IMR-90 (cell line): ENCODE data around the gene FAM180A. TPM values are rescaled to one million over a fixed set of nuclear protein-coding genes. Genes with fewer than 3 reads are reported as not detected.
A peak's percentile ranks its signal among the peaks of the same experiment; 100 is the strongest.

Experiments used
- ATAC-seq: fragments of 200-7000 bp; cut with Tn5 transposase; 2 replicates; pipeline ENCODE4 v1.9.1; 2020; ENCODE audit warnings: low read depth, mild to moderate bottlenecking, moderate library complexity
- BruUV-seq: library from RNA; stranded (reverse); fragments of 400-500 nt; replicated peaks from 2 replicates; lab custom pipeline; 2021; lab: Mats Ljungman, UMichigan
- CTCF ChIA-PET: fragments of 300-600 bp; formaldehyde crosslinking; extraction: SDS; loops from one replicate; lab custom pipeline; 2021; ENCODE audit warnings: antibody characterized with exemption; lab: Yijun Ruan, JAX
- POLR2A ChIA-PET: fragments of 300-600 bp; sonication (Branson Sonifier 250); formaldehyde crosslinking; loops from one replicate; lab custom pipeline; 2022; ENCODE audit warnings: antibody characterized with exemption; ENCODE audit not compliant: unreplicated experiment; lab: Charles Lee
- DNase-seq: peaks from one replicate; pipeline ENCODE4 v3.0.0; 2013
- H2AFZ ChIP-seq: replicated peaks from 2 replicates; pipeline ENCODE3; 2013; ENCODE audit warnings: low read length, mild to moderate bottlenecking; ENCODE audit not compliant: poor library complexity
- H2AK5ac ChIP-seq: 2 replicates; pipeline ENCODE4 v1.6.1; 2013; ENCODE audit warnings: low read depth, low read length, inconsistent platforms
- H2AK9ac ChIP-seq: replicated peaks from 2 replicates; pipeline ENCODE3; 2013; ENCODE audit warnings: mild to moderate bottlenecking, low read depth, low read length, moderate library complexity; ENCODE audit not compliant: poor library complexity
- H2BK120ac ChIP-seq: 2 replicates; pipeline ENCODE4 v1.6.1; 2013; ENCODE audit warnings: low read depth, low read length, inconsistent platforms
- H2BK15ac ChIP-seq: 3 replicates; pipeline ENCODE4 v1.6.1; 2013; ENCODE audit warnings: low read depth, low read length, inconsistent platforms
- H2BK20ac ChIP-seq: 2 replicates; pipeline ENCODE4 v1.6.1; 2013; ENCODE audit warnings: low read depth, mild to moderate bottlenecking, inconsistent platforms, low read length, moderate library complexity
- H2BK5ac ChIP-seq: 2 replicates; pipeline ENCODE4 v1.6.1; 2013; ENCODE audit warnings: mild to moderate bottlenecking, low read depth, low read length, inconsistent platforms; ENCODE audit not compliant: poor library complexity, severe bottlenecking
- H3K14ac ChIP-seq: replicated peaks from 2 replicates; pipeline ENCODE4 v1.6.1; 2013; ENCODE audit warnings: low read depth, low read length, inconsistent platforms
- H3K18ac ChIP-seq: 2 replicates; pipeline ENCODE4 v1.6.1; 2013; ENCODE audit warnings: low read depth, low read length, control low read depth
- H3K23ac ChIP-seq: 2 replicates; pipeline ENCODE4 v1.6.1; 2013; ENCODE audit warnings: low read depth, low read length, inconsistent platforms
- H3K27ac ChIP-seq: 2 replicates; pipeline ENCODE4 v1.5.1; 2013; ENCODE audit warnings: mild to moderate bottlenecking, control low read depth, low read length; ENCODE audit not compliant: insufficient read depth
- H3K27me3 ChIP-seq: 2 replicates; pipeline ENCODE4 v1.6.1; 2013; ENCODE audit warnings: low read length; ENCODE audit not compliant: control insufficient read depth, insufficient read depth
- H3K36me3 ChIP-seq: 2 replicates; pipeline ENCODE4 v1.6.1; 2013; ENCODE audit warnings: low read length, mixed read lengths; ENCODE audit not compliant: control insufficient read depth, insufficient read depth
- H3K4ac ChIP-seq: 2 replicates; pipeline ENCODE4 v1.6.1; 2013; ENCODE audit warnings: low read depth, low read length, inconsistent platforms
- H3K4me1 ChIP-seq: 2 replicates; pipeline ENCODE4 v1.6.1; 2013; ENCODE audit warnings: low read length, mixed read lengths; ENCODE audit not compliant: control insufficient read depth, insufficient read depth
- H3K4me2 ChIP-seq: 2 replicates; pipeline ENCODE4 v1.6.1; 2013; ENCODE audit warnings: low read depth, mild to moderate bottlenecking, control low read depth, low read length, moderate library complexity
- H3K4me3 ChIP-seq: 2 replicates; pipeline ENCODE4 v1.5.1; 2013; ENCODE audit warnings: low read depth, mild to moderate bottlenecking, control low read depth, low read length, moderate library complexity; ENCODE audit not compliant: insufficient read depth
- H3K56ac ChIP-seq: 2 replicates; pipeline ENCODE4 v1.6.1; 2013; ENCODE audit warnings: low read length, inconsistent platforms; ENCODE audit not compliant: insufficient read depth; ENCODE audit errors: extremely low read depth
- H3K79me1 ChIP-seq, 2 experiments: 2 replicates each; pipeline ENCODE4 v1.6.1; 2013; ENCODE audit warnings: low read length in 2 of 2, inconsistent platforms in 1 of 2, low read depth in 1 of 2
- H3K9ac ChIP-seq: 2 replicates; pipeline ENCODE4 v1.6.1; 2013; ENCODE audit warnings: low read depth, low read length, control low read depth
- H3K9me1 ChIP-seq: 2 replicates; pipeline ENCODE4 v1.6.1; 2013; ENCODE audit warnings: low read length, inconsistent platforms; ENCODE audit not compliant: insufficient read depth
- H3K9me3 ChIP-seq: 2 replicates; pipeline ENCODE4 v1.6.1; 2013; ENCODE audit warnings: low read length; ENCODE audit not compliant: control insufficient read depth, insufficient read depth
- H4K20me1 ChIP-seq: 2 replicates; pipeline ENCODE4 v1.6.1; 2013; ENCODE audit warnings: low read length, inconsistent platforms; ENCODE audit not compliant: insufficient read depth
- H4K5ac ChIP-seq: 2 replicates; pipeline ENCODE4 v1.6.1; 2013; ENCODE audit warnings: mild to moderate bottlenecking, low read depth, low read length, control low read depth
- H4K8ac ChIP-seq, 2 experiments: 2 replicates each; pipeline ENCODE4 v1.6.1; 2013; ENCODE audit warnings: low read depth in 2 of 2, low read length in 2 of 2, control low read depth in 1 of 2, inconsistent platforms in 1 of 2
- H4K91ac ChIP-seq: 2 replicates; pipeline ENCODE4 v1.6.1; 2013; ENCODE audit warnings: low read depth, low read length, inconsistent platforms; ENCODE audit not compliant: insufficient read depth
- BHLHE40 ChIP-seq: fragments of 150-350 bp; IDR thresholded peaks from 2 replicates; pipeline ENCODE4 v1.6.1; 2016; ENCODE audit warnings: mild to moderate bottlenecking, low read depth, low read length
- FOS ChIP-seq: fragments of 150-350 bp; IDR thresholded peaks from 2 replicates; pipeline ENCODE4 v1.6.1; 2016; ENCODE audit warnings: low read depth, low read length
- MXI1 ChIP-seq: IDR thresholded peaks from 2 replicates; pipeline ENCODE4 v1.6.1; 2012; ENCODE audit warnings: low read depth, mild to moderate bottlenecking, low read length, moderate library complexity, borderline replicate concordance
- NFE2L2 ChIP-seq: fragments of 150-350 bp; IDR thresholded peaks from 2 replicates; pipeline ENCODE4 v1.6.1; 2016; ENCODE audit warnings: low read depth, mild to moderate bottlenecking, low read length
- POLR2A ChIP-seq: IDR thresholded peaks from 2 replicates; pipeline ENCODE4 v1.6.1; 2012; ENCODE audit warnings: mild to moderate bottlenecking, low read depth, low read length
- RFX5 ChIP-seq: IDR thresholded peaks from 2 replicates; pipeline ENCODE4 v1.8.0; 2012; ENCODE audit warnings: low read depth, mild to moderate bottlenecking, low read length, moderate library complexity
- USF2 ChIP-seq: fragments of 150-350 bp; IDR thresholded peaks from 2 replicates; pipeline ENCODE4 v1.6.1; 2017; ENCODE audit warnings: mild to moderate bottlenecking, antibody characterized with exemption, low read length, low read depth
- WGBS, 2 experiments: methylation state at CpG; one replicate each; pipeline versions ENCODE4 v1.1.5 to v1.1.7; 2013; ENCODE audit warnings: missing lambda C conversion rate in 2 of 2; ENCODE audit not compliant: insufficient read length in 1 of 2; ENCODE audit errors: extremely low coverage in 2 of 2; 5-methylcytosine and 5-hydroxymethylcytosine counted together
- dilution Hi-C: fragments of 300-500 bp; cut with HindIII; formaldehyde crosslinking; loops from one replicate; pipeline ENCODE4 v1.14.3; 2018; ENCODE audit warnings: low sequenced_read_pairs; ENCODE audit not compliant: unreplicated experiment
- in situ Hi-C: fragments of 300-500 bp; cut with MboI; formaldehyde crosslinking; loops from 3 replicates; pipeline ENCODE4 v1.14.3; 2019; ENCODE audit warnings: low sequenced_read_pairs, inconsistent platforms, mixed read lengths
- intact Hi-C: fragments of 100-400 bp; cut with micrococcal nuclease; formaldehyde crosslinking; loops from 2 replicates; pipeline ENCODE4 v1.10.0; 2022
- polyA plus RNA-seq, 3 experiments: library from polyadenylated mRNA; depleted of rRNA; stranded (reverse); fragments of >200 nt; gene quantifications; 2 replicates each; pipeline ENCODE4 v1.2.3, GENCODE V29; 2012; ENCODE audit warnings: low replicate concordance in 1 of 3
- total RNA-seq: library from RNA; depleted of rRNA; stranded (reverse); fragments of >200 nt; gene quantifications from 2 replicates; pipeline ENCODE4 v1.2.3, GENCODE V29; 2012
- TF ChIP-seq, protein P1 (sequence below): conservative IDR thresholded peaks from 2 replicates; pipeline ENCODE4 v1.5.1; 2012; ENCODE audit warnings: mild to moderate bottlenecking, low read depth, low read length, improper control_type of control experiment
- TF ChIP-seq, protein P2 (sequence below): fragments of 150-350 bp; IDR thresholded peaks from 2 replicates; pipeline ENCODE4 v1.6.1; 2016; ENCODE audit warnings: low read depth, mild to moderate bottlenecking, low read length, moderate library complexity, borderline replicate concordance

FAM180A gene
- total and polyA plus RNA-seq, 2 of the 4 experiments (the other 2 are of a cell fraction) = 1.3 to 2.0 TPM

DNA sequence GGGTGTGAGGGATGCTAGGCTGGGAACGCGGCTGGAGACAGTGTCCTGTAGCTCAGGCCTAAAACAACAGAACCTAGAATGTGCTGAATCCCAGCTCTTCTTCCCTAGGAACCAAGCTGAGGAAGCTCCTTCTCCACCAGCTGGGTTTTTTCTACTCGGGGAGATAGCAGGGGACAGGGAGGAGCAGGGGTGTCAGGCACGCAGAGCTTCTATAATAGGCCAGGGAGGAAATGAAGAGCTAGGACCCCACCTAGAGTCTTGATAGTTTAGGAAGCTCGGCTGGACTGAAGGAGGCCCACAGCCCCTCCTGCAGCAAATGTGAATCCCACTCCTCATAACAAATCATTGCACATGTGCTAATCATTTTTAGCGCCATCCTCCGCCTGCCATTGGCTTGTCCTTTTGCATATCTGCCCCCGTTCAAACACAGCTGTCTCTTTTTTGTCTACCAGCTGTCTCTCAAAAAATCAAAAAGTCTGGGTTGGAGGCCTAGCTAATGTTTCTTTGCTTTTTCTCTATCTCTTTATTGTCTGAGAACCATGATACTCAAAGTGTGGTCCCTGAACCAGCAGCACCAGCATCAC lies 24.1 kb upstream of the FAM180A start:
- Histone ChIP-seq H3K4me3 (no peak overlapping the region), H2BK20ac (peak overlapping the region; percentile 88), H3K23ac (peak overlapping the region; percentile 70; the same call in 1 of the 2 replicates), H4K5ac (peak overlapping the region; percentile 90), H2AFZ (peak overlapping the region; percentile 73), H2AK5ac (peak overlapping the region; percentile 50; the same call in 1 of the 2 replicates), H4K8ac (peak overlapping the region; percentile 27 to 72; a peak in 3 of 4 replicates), H3K4me2 (no peak overlapping the region), H3K79me1 (0 out of 4 replicates have a peak, but pooled peaks cover 0 to 3% of the 10 kb centered on the region in 2 experiments), H3K27ac (peak overlapping the region; percentile 10; the same call in 1 of the 2 replicates), H2BK15ac (peak overlapping the region; percentile 59; the same call in 2 of the 3 replicates), H2BK120ac (peak overlapping the region; percentile 89), H3K4ac (peak overlapping the region; percentile 81), H2BK5ac (peak overlapping the region; percentile 67), H3K36me3 (no peaks in the 10 kb centered on the region), H2AK9ac (peak overlapping the region; percentile 79), H3K4me1 (peaks cover 16% of the 10 kb centered on the region), H3K56ac (no peak overlapping the region), H4K91ac (peak overlapping the region; percentile 60), H3K18ac (peak overlapping the region; percentile 88), H3K9me3 (no peaks in the 10 kb centered on the region), H3K14ac (peak overlapping the region; percentile 79), H3K27me3 (no peaks in the 10 kb centered on the region), H4K20me1 (no peaks in the 10 kb centered on the region), H3K9me1 (peaks cover 18% of the 10 kb centered on the region), H3K9ac (no peak overlapping the region)
- no peak for ATAC-seq
- 58% methylated on average over 2 of the region's 8 CpGs; no CpG with 5 or more reads in 1 of the 2 experiments for WGBS, 2 experiments
- ChIA-PET POLR2A (no interaction called here), CTCF (interaction anchor here (0.9 kb wide), 1 partner anchor 23 kb away, joined by 3 read pairs; no protein-coding TSS in a partner anchor)
- no TSS peak for BruUV-seq
- in situ Hi-C loops = no loop called here
- dilution Hi-C loops = no loop called here
- no peak for DNase-seq
- intact Hi-C loops = no loop called here
- no peak for TF ChIP-seq NFE2L2
- TF ChIP-seq MXI1 = no peak
- TF ChIP-seq FOS = no peak
- TF ChIP-seq BHLHE40 = no peak
- TF ChIP-seq, protein P1, sequence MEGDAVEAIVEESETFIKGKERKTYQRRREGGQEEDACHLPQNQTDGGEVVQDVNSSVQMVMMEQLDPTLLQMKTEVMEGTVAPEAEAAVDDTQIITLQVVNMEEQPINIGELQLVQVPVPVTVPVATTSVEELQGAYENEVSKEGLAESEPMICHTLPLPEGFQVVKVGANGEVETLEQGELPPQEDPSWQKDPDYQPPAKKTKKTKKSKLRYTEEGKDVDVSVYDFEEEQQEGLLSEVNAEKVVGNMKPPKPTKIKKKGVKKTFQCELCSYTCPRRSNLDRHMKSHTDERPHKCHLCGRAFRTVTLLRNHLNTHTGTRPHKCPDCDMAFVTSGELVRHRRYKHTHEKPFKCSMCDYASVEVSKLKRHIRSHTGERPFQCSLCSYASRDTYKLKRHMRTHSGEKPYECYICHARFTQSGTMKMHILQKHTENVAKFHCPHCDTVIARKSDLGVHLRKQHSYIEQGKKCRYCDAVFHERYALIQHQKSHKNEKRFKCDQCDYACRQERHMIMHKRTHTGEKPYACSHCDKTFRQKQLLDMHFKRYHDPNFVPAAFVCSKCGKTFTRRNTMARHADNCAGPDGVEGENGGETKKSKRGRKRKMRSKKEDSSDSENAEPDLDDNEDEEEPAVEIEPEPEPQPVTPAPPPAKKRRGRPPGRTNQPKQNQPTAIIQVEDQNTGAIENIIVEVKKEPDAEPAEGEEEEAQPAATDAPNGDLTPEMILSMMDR = no peak
- TF ChIP-seq, protein P2, sequence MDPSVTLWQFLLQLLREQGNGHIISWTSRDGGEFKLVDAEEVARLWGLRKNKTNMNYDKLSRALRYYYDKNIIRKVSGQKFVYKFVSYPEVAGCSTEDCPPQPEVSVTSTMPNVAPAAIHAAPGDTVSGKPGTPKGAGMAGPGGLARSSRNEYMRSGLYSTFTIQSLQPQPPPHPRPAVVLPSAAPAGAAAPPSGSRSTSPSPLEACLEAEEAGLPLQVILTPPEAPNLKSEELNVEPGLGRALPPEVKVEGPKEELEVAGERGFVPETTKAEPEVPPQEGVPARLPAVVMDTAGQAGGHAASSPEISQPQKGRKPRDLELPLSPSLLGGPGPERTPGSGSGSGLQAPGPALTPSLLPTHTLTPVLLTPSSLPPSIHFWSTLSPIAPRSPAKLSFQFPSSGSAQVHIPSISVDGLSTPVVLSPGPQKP = no peak
- TF ChIP-seq USF2 = no peak
- TF ChIP-seq POLR2A = no peak
- TF ChIP-seq RFX5 = no peak
